ENCODE data around the gene KDM1B. TPM values are rescaled to one million over a fixed set of nuclear protein-coding genes. Genes with fewer than 3 reads are reported as not detected.

KDM1B gene
- total and polyA plus RNA-seq, 9 of the 15 experiments (the other 6 are each of a cell fraction or from before 2014, with no cell fraction given), result 1.4 to 58.9 (median 36.3) TPM

GRCh38 chr6:18206591-18206990 is 51.4 kb downstream of the KDM1B start (continued):
- no peak for TF ChIP-seq TFAM (CRISPR knock-in tag; conservative IDR thresholded peaks at IDR 0.05)

DNA sequence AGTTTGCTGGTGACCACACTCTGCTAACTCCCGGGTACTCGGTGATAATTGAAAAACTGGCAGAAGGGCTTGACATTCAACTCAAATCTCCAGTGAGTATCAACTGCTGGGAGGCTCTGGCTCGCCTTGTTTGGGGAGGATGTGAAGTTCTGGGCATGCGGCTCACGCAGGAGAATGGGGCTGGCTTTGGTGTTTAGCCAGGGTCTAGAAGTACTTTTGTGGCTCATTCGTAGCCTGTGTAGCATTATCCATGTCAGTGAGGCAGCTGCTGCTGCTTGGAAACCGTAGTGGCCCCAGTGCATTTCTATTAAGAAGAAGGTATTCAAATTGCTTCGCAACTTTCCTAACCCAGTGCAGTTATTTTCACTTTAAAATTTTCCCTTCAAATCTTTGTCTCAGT is 52.2 kb downstream of the KDM1B start:
- H3K79me2 ChIP-seq (ENCODE audit: control insufficient read depth, insufficient read depth, low read length), result no peaks in the 10 kb centered on the region
- no peak for FAIRE-seq
- BruUV-seq (replicated peaks), result no TSS peak
- 80% methylated on average over 8 of the region's 8 CpGs for WGBS (ENCODE audit: insufficient coverage, low coverage, missing lambda C conversion rate)
- no peaks in the 10 kb centered on the region for H3K9me3 ChIP-seq (replicated peaks; ENCODE audit: control insufficient read depth, insufficient read depth, low read depth, low read length)
- no peak for ATAC-seq
- no peak for TF ChIP-seq ARID1B (IDR thresholded peaks at IDR 0.05)
- TF ChIP-seq SPI1 (IDR thresholded peaks at IDR 0.05; ENCODE audit: borderline replicate concordance, low read depth, low read length), result no peak
- no peak for TF ChIP-seq RCOR1 (IDR thresholded peaks at IDR 0.05; ENCODE audit: borderline replicate concordance in 1 of 2, low read depth in 2 of 2, low read length in 2 of 2)
- TF ChIP-seq HDGF (IDR thresholded peaks at IDR 0.05), result no peak
- TF ChIP-seq RFX1 (IDR thresholded peaks at IDR 0.05), result no peak
- no peak for TF ChIP-seq PHB2 (IDR thresholded peaks at IDR 0.05; ENCODE audit: low read depth)
- no peak for DNase-seq (ENCODE audit: extremely low read depth in 1 of 4, low spot score in 3 of 4)
- intact Hi-C loops (cut with micrococcal nuclease) (no loop called here), in situ Hi-C loops (cut with MboI) (no loop called here)
- no peaks in the 10 kb centered on the region for H3K27me3 ChIP-seq (ENCODE audit: control insufficient read depth in 2 of 2, insufficient read depth in 2 of 2, low read length in 2 of 2)
- H3K9me1 ChIP-seq (ENCODE audit: control insufficient read depth, insufficient read depth, low read length), result no peaks in the 10 kb centered on the region
- H4K20me1 ChIP-seq (replicated peaks; ENCODE audit: control insufficient read depth, insufficient read depth, low read length), result no peaks in the 10 kb centered on the region
- H3K4me3 ChIP-seq, result no peak overlapping the region
- H3K9ac ChIP-seq (ENCODE audit: insufficient read depth in 1 of 2, low read depth in 2 of 2, low read length in 2 of 2), result no peak overlapping the region
- ChIA-PET CTCF (ENCODE audit: low intra/inter-chr PET ratio) (no interaction called here), POLR2A (no interaction called here)
- H3K4me2 ChIP-seq (ENCODE audit: insufficient read depth, low read length), result no peak overlapping the region
- H3K36me3 ChIP-seq (ENCODE audit: control insufficient read depth, insufficient read depth, low read length), result peaks cover 41% of the 10 kb centered on the region
- H3K27ac ChIP-seq (ENCODE audit: extremely low read depth, low read depth, low read length), result no peak overlapping the region
- no peaks in the 10 kb centered on the region for H3K4me1 ChIP-seq (replicated peaks in 1 of 2; ENCODE audit: control insufficient read depth in 2 of 2, insufficient read depth in 2 of 2, low read length in 2 of 2)
- no peak overlapping the region for H2AFZ ChIP-seq (ENCODE audit: low read depth, low read length)

Measured in K562 (cell line).